A549 (cell line): ENCODE data around the gene ADGRG3. TPM values are rescaled to one million over a fixed set of nuclear protein-coding genes. Genes with fewer than 3 reads are reported as not detected.

ENCODE experiments used
- ATAC-seq, 2 experiments: fragments of 200-7000 bp in 1 of 2; fragments of >200 bp in 1 of 2; cut with Nextera tagmentation in 1 of 2; cut with Tn5 transposase in 1 of 2; 3 replicates each; pipeline versions ENCODE4 v1.8.0 to v1.9.1; 2018 to 2020; ENCODE audit warnings: mild to moderate bottlenecking in 1 of 2, moderate library complexity in 1 of 2
- CTCF ChIA-PET: fragments of 300-600 bp; sonication (Branson Sonifier 250); formaldehyde crosslinking; extraction: SDS; loops from one replicate; lab custom pipeline; 2021; ENCODE audit warnings: antibody characterized with exemption, inconsistent platforms; lab: Yijun Ruan, JAX
- POLR2A ChIA-PET: fragments of 350-600 bp; formaldehyde crosslinking; extraction: SDS; loops from one replicate; lab custom pipeline; 2021; ENCODE audit warnings: antibody characterized with exemption, inconsistent platforms; lab: Yijun Ruan, JAX
- DNase-seq, 2 experiments: peaks; one replicate each; pipeline versions ENCODE4 v3.0.0 to v3.0.0-alpha.2; 2011 to 2016; ENCODE audit warnings: low read depth in 1 of 2, low spot score in 1 of 2
- FAIRE-seq: peaks from 2 replicates; lab custom pipeline; 2011; peaks lifted over from hg19 to GRCh38; lab: Jason Lieb, UNC
- H3K27ac ChIP-seq, 2 experiments: fragments of >200 bp; sonication (Bioruptor Twin); formaldehyde crosslinking; 3 replicates each; pipeline ENCODE4 v1.5.1; 2016 to 2017
- H3K4me1 ChIP-seq: fragments of >200 bp; sonication (Bioruptor Twin); formaldehyde crosslinking; 3 replicates; pipeline ENCODE4 v1.6.1; 2016
- H3K4me2 ChIP-seq: fragments of >200 bp; sonication (Bioruptor Twin); formaldehyde crosslinking; 3 replicates; pipeline ENCODE4 v1.6.1; 2016
- H3K4me3 ChIP-seq: fragments of >200 bp; sonication (Bioruptor Twin); formaldehyde crosslinking; 3 replicates; pipeline ENCODE4 v1.5.1; 2016
- H3K9me3 ChIP-seq: fragments of >200 bp; sonication (Bioruptor Twin); formaldehyde crosslinking; 3 replicates; pipeline ENCODE4 v1.6.1; 2016
- CEBPB ChIP-seq, 2 experiments: fragments of >200 bp in 1 of 2; sonication (Bioruptor Twin) in 1 of 2; formaldehyde crosslinking in 1 of 2; IDR thresholded peaks; 2 replicates each; pipeline ENCODE4 v1.6.1; 2012 to 2016
- CHD2 ChIP-seq: fragments of 150-350 bp; IDR thresholded peaks from 2 replicates; pipeline ENCODE4 v1.6.1; 2014; ENCODE audit warnings: low read length; ENCODE audit not compliant: partially characterized antibody
- CHD4 ChIP-seq: fragments of 200-600 bp; sonication (generic); IDR thresholded peaks from 2 replicates; pipeline ENCODE4 v1.6.1; 2016; ENCODE audit warnings: antibody characterized with exemption, mild to moderate bottlenecking, borderline replicate concordance
- E2F6 ChIP-seq: IDR thresholded peaks from 2 replicates; pipeline ENCODE4 v1.6.1; 2012; ENCODE audit warnings: low read depth, borderline replicate concordance
- ESRRA ChIP-seq: fragments of 150-350 bp; IDR thresholded peaks from 2 replicates; pipeline ENCODE4 v1.6.1; 2014; ENCODE audit warnings: mild to moderate bottlenecking, low read length, borderline replicate concordance
- FOSL2 ChIP-seq, 2 experiments: fragments of 450-650 bp in 1 of 2; fragments of >200 bp in 1 of 2; sonication (Bioruptor Twin) in 1 of 2; formaldehyde crosslinking; IDR thresholded peaks; 2 replicates each; pipeline versions ENCODE4 v1.5.0 to v1.6.1; 2016 to 2020; ENCODE audit warnings: mild to moderate bottlenecking in 1 of 2, moderate library complexity in 1 of 2
- HES2 ChIP-seq: fragments of >200 bp; sonication (Bioruptor Twin); formaldehyde crosslinking; IDR thresholded peaks from 2 replicates; pipeline ENCODE4 v1.6.1; 2016
- HOXA7 ChIP-seq: fragments of 250-450 bp; sonication (Bioruptor Pico); IDR thresholded peaks from 2 replicates; pipeline ENCODE4 v1.5.0; 2020; ENCODE audit warnings: mild to moderate bottlenecking, moderate library complexity
- JUN ChIP-seq, 2 experiments: fragments of >200 bp; sonication (Bioruptor Twin); formaldehyde crosslinking; IDR thresholded peaks; 2 replicates in 1 of 2; 3 replicates in 1 of 2; pipeline ENCODE4 v1.6.1; 2016 to 2017
- KDM1A ChIP-seq: fragments of 200-600 bp; sonication (generic); IDR thresholded peaks from 2 replicates; pipeline ENCODE4 v1.6.1; 2016; ENCODE audit warnings: low read depth, mild to moderate bottlenecking
- MAFK ChIP-seq: fragments of 450-650 bp; IDR thresholded peaks from 2 replicates; pipeline ENCODE4 v1.6.1; 2014; ENCODE audit not compliant: partially characterized antibody
- MAX ChIP-seq: IDR thresholded peaks from 2 replicates; pipeline ENCODE4 v1.6.1; 2012
- NPAS2 ChIP-seq: fragments of 250-450 bp; sonication (Bioruptor Pico); IDR thresholded peaks from 2 replicates; pipeline ENCODE4 v1.8.0; 2022; ENCODE audit warnings: mild to moderate bottlenecking, moderate library complexity, borderline replicate concordance
- PBX3 ChIP-seq: IDR thresholded peaks from 2 replicates; pipeline ENCODE4 v1.6.1; 2012
- PHF8 ChIP-seq: fragments of 200-600 bp; sonication (generic); IDR thresholded peaks from 2 replicates; pipeline ENCODE4 v1.6.1; 2016; ENCODE audit warnings: low read depth, mild to moderate bottlenecking, antibody characterized with exemption, moderate library complexity, borderline replicate concordance
- POLR2A ChIP-seq: IDR thresholded peaks from 2 replicates; pipeline ENCODE4 v1.6.1; 2012; ENCODE audit warnings: mild to moderate bottlenecking, low read length
- POLR2AphosphoS2 ChIP-seq: conservative IDR thresholded peaks from 2 replicates; pipeline ENCODE4 v1.6.1; 2012; ENCODE audit warnings: low read length, improper control_type of control experiment, inconsistent platforms
- RFX5 ChIP-seq: fragments of 450-650 bp; IDR thresholded peaks from 2 replicates; pipeline ENCODE4 v1.7.1; 2014; ENCODE audit warnings: antibody characterized with exemption, mild to moderate bottlenecking, moderate library complexity
- TFCP2L1 ChIP-seq: fragments of 250-450 bp; sonication (Bioruptor Pico); IDR thresholded peaks from 2 replicates; pipeline ENCODE4 v1.5.0; 2021; ENCODE audit warnings: mild to moderate bottlenecking
- TP53 ChIP-seq: fragments of 250-450 bp; sonication (Bioruptor Pico); IDR thresholded peaks from 2 replicates; pipeline ENCODE4 v1.5.0; 2021; ENCODE audit warnings: mild to moderate bottlenecking, moderate library complexity
- USF2 ChIP-seq: fragments of 450-650 bp; IDR thresholded peaks from 2 replicates; pipeline ENCODE4 v1.6.1; 2014; ENCODE audit warnings: antibody characterized with exemption
- ZC3H11A ChIP-seq: fragments of 450-650 bp; IDR thresholded peaks from 2 replicates; pipeline ENCODE4 v1.6.1; 2014; ENCODE audit warnings: antibody characterized with exemption, mild to moderate bottlenecking
- WGBS: methylation state at CpG from one replicate; pipeline ENCODE4 v1.1.6; 2017; ENCODE audit errors: missing lambda C conversion rate; 5-methylcytosine and 5-hydroxymethylcytosine counted together
- polyA plus RNA-seq, 4 experiments: library from polyadenylated mRNA; depleted of rRNA in 3 of 4; stranded (reverse); fragments of >200 nt; fragmentation: RNase III in 1 of 4; extraction: RNeasy Plus Mini Kit Qiagen cat#74134 plus additional on column Dnase treatment in 1 of 4; gene quantifications; 2 replicates in 3 of 4; 3 replicates in 1 of 4; pipeline ENCODE4 v1.2.3, GENCODE V29; 2011 to 2017

Gene ADGRG3
- polyA plus RNA-seq, 2 of the 4 experiments (the other 2 are of a cell fraction) = 0.25 to 0.45 TPM

- H3K4me2 ChIP-seq = peak overlapping the region; percentile 89
- peak overlapping the region; percentile 72 for H3K4me3 ChIP-seq
- ChIA-PET CTCF (interaction anchor here (1.1 to 4.0 kb wide), 7 partner anchors 13 to 158 kb away, joined by 3 to 31 read pairs (median 20); no protein-coding TSS in a partner anchor), POLR2A (interaction anchor here (1.0 to 1.8 kb wide), 3 partner anchors 21 to 143 kb away, joined by 3 to 6 read pairs (median 5); no protein-coding TSS in a partner anchor)
- DNase-seq = no peak
- peaks cover 12% of the 10 kb centered on the region for H3K4me1 ChIP-seq
- no peak for ATAC-seq
- peak; percentile 37; the same call in 1 of the 2 replicates for TF ChIP-seq KDM1A
- TF ChIP-seq CEBPB (IDR thresholded peaks at IDR 0.05) = no peak
- TF ChIP-seq CHD4 = peak; percentile 75; the same call in 1 of the 2 replicates
- TF ChIP-seq HOXA7 (CRISPR knock-in tag) = no peak
- TF ChIP-seq, all 56 proteins: peak for 2
- peak overlapping the region; percentile 92 to 93 for H3K27ac ChIP-seq
- FAIRE-seq = no peak
- no peaks in the 10 kb centered on the region for H3K9me3 ChIP-seq
- 42% methylated on average over 20 of the region's 20 CpGs for WGBS
Measured at GRCh38 chr16:57734308-57734924, 66.3 kb downstream of the ADGRG3 start.

- peak; percentile 88 to 95 for ATAC-seq
- peak; percentile 99 to 100 for DNase-seq
- Histone ChIP-seq H3K4me1 (peaks cover 12% of the 10 kb centered on the region), H3K4me3 (peak overlapping the region; percentile 72), H3K4me2 (peak overlapping the region; percentile 97), H3K27ac (peak overlapping the region; percentile 92 to 93), H3K9me3 (no peaks in the 10 kb centered on the region)
- WGBS = 1% methylated on average over 34 of the region's 45 CpGs
- TF ChIP-seq E2F6 (peak; percentile 75; the same call in 1 of the 2 replicates), ZC3H11A (no peak), POLR2AphosphoS2 (no peak), HES2 (no peak), PHF8 (peak; percentile 74; the same call in 1 of the 2 replicates), CHD2 (peak; percentile 32), RFX5 (peak; percentile 26; the same call in 1 of the 2 replicates), MAX (peak; percentile 66), CEBPB (IDR thresholded peaks at IDR 0.05) (peak in 1 of 2 experiments; percentile 75; a peak in 2 of 4 replicates), ESRRA (no peak), MAFK (peak; percentile 97), KDM1A (no peak), USF2 (peak; percentile 40; the same call in 1 of the 2 replicates), JUN (IDR thresholded peaks at IDR 0.05) (peak; percentile 49 to 76; a peak in 3 of 5 replicates), FOSL2 (IDR thresholded peaks at IDR 0.05) (no peak), FOSL2 (CRISPR knock-in tag; IDR thresholded peaks at IDR 0.05) (no peak), NPAS2 (CRISPR knock-in tag) (no peak), PBX3 (0 out of 2 replicates have a peak, but pooled peaks have one; percentile 25), CHD4 (no peak), TP53 (CRISPR knock-in tag) (no peak), POLR2A (0 out of 2 replicates have a peak, but pooled peaks have one; percentile 8), TFCP2L1 (CRISPR knock-in tag) (no peak)
- peak; percentile 98 for FAIRE-seq
- ChIA-PET POLR2A (interaction anchor here (0.5 to 1.8 kb wide), 11 partner anchors 20 to 394 kb away, joined by 3 to 6 read pairs (median 3); partner anchors contain the start of gene CFAP20), CTCF (interaction anchor here (0.9 to 4.0 kb wide), 12 partner anchors 11 to 387 kb away, joined by 3 to 31 read pairs (median 6); no protein-coding TSS in a partner anchor)
Measured at GRCh38 chr16:57734925-57735754, 67.0 kb downstream of the ADGRG3 start.
